Gastrocnemius medialis (tissue), 4 donors: ENCODE data around the gene BRINP1. TPM values are rescaled to one million over a fixed set of nuclear protein-coding genes. Genes with fewer than 3 reads are reported as not detected.

Experiments
- ATAC-seq, 2 donors: fragments of 150-250 bp; one replicate each; pipeline ENCODE4 v1.9.1; 2016
- DNase-seq, 2 donors: peaks; one replicate each; pipeline ENCODE4 v3.0.0-alpha.2; 2019
- H3K27ac ChIP-seq, 4 donors: fragments of 200-600 bp; sonication (generic); 1 replicate in 1 of 4; 2 replicates in 3 of 4; pipeline ENCODE4 v1.5.1; 2016 to 2018; ENCODE audit warnings: mild to moderate bottlenecking in 2 of 4, moderate library complexity in 1 of 4
- H3K27me3 ChIP-seq, 3 donors: fragments of 200-600 bp; sonication (generic) in 2 of 3; 1 replicate in 1 of 3; 2 replicates in 2 of 3; pipeline versions ENCODE4 v1.5.1 to v1.6.0; 2016 to 2019; ENCODE audit warnings: mild to moderate bottlenecking in 1 of 3, moderate library complexity in 1 of 3
- H3K36me3 ChIP-seq, 2 donors: fragments of 200-600 bp; sonication (generic) in 1 of 2; one replicate each; pipeline ENCODE4 v1.5.1; 2017 to 2018
- H3K4me1 ChIP-seq, 2 donors: fragments of 200-600 bp; sonication (generic) in 1 of 2; one replicate each; pipeline ENCODE4 v1.5.1; 2016 to 2017; ENCODE audit warnings: mild to moderate bottlenecking in 2 of 2
- H3K4me3 ChIP-seq, 4 donors: fragments of 200-600 bp; sonication (generic) in 3 of 4; 1 replicate in 1 of 4; 2 replicates in 3 of 4; pipeline ENCODE4 v1.5.1; 2016 to 2019; ENCODE audit warnings: mild to moderate bottlenecking in 2 of 4
- H3K9me3 ChIP-seq, 3 donors: fragments of 200-600 bp; sonication (generic) in 2 of 3; 1 replicate in 1 of 3; 2 replicates in 2 of 3; pipeline ENCODE4 v1.5.1; 2016 to 2019
- POLR2A ChIP-seq, 2 donors: fragments of 450-650 bp; IDR thresholded peaks; one replicate each; pipeline ENCODE4 v1.6.1; 2017; ENCODE audit warnings: antibody characterized with exemption in 2 of 2, mild to moderate bottlenecking in 2 of 2, moderate library complexity in 2 of 2
- in situ Hi-C, 4 donors: fragments of 200-750 bp; cut with MboI; loops; one replicate each; pipeline versions ENCODE4 v1.15.0 to v1.8.0; 2017; ENCODE audit warnings: low sequenced_read_pairs in 4 of 4
- intact Hi-C: fragments of 100-400 bp; cut with DNase I; formaldehyde crosslinking; loops from one replicate; pipeline ENCODE4 v1.15.1; 2023; ENCODE audit warnings: low total_unique reads
- total RNA-seq, 4 donors: library from RNA; depleted of rRNA; stranded (reverse); fragments of >200 nt; gene quantifications; one replicate each; pipeline versions ENCODE4 v1.1.0 to v1.2.3, GENCODE V29; 2016
- TF ChIP-seq, protein P1 (sequence below), 5 experiments: fragments of 450-650 bp in 3 of 5; fragments of 200-600 bp in 2 of 5; sonication (generic) in 2 of 5; IDR thresholded peaks in 4 of 5; conservative IDR thresholded peaks in 1 of 5; 1 replicate in 4 of 5; 2 replicates in 1 of 5; pipeline ENCODE4 v1.5.1; 2016 to 2019; ENCODE audit warnings: antibody characterized with exemption in 5 of 5, mild to moderate bottlenecking in 3 of 5, moderate library complexity in 3 of 5

The BRINP1 gene
- total RNA-seq, 4 donors from 2014 or later = 0.07 TPM; not detected in 3

DNA sequence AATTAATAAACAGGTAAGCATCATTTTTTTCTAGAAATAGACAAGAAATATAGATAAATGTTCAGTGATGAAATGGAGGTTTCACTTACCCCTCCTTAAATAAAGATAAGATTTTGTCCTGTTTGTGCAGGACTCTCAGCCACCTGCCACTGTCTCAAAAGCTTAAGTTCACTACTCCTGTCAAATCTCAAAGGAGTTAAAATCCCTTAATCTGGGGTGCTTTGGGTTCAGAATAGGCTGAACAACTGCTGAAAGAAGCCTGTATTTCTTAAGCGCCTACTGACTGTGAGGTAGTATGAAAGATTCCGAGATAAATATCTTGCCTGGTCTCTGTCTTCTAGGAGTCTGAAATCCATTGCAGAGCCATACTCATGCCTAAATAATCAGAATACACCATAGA lies 3.7 kb upstream of the BRINP1 start:
- no peak overlapping the region for H3K4me3 ChIP-seq
- no peaks in the 10 kb centered on the region for H3K36me3 ChIP-seq
- H3K4me1 ChIP-seq = no peaks in the 10 kb centered on the region
- ATAC-seq (no peak), DNase-seq (no peak)
- TF ChIP-seq POLR2A (IDR thresholded peaks at IDR 0.05) = no peak
- TF ChIP-seq, protein P1, sequence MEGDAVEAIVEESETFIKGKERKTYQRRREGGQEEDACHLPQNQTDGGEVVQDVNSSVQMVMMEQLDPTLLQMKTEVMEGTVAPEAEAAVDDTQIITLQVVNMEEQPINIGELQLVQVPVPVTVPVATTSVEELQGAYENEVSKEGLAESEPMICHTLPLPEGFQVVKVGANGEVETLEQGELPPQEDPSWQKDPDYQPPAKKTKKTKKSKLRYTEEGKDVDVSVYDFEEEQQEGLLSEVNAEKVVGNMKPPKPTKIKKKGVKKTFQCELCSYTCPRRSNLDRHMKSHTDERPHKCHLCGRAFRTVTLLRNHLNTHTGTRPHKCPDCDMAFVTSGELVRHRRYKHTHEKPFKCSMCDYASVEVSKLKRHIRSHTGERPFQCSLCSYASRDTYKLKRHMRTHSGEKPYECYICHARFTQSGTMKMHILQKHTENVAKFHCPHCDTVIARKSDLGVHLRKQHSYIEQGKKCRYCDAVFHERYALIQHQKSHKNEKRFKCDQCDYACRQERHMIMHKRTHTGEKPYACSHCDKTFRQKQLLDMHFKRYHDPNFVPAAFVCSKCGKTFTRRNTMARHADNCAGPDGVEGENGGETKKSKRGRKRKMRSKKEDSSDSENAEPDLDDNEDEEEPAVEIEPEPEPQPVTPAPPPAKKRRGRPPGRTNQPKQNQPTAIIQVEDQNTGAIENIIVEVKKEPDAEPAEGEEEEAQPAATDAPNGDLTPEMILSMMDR (IDR thresholded peaks at IDR 0.05 in 4 of 5, conservative IDR thresholded peaks at IDR 0.05 in 1 of 5) = no peak
- peaks cover 23 to 36% (median 26%) of the 10 kb centered on the region in 3 donors for H3K27me3 ChIP-seq
- no peaks in the 10 kb centered on the region for H3K9me3 ChIP-seq
- in situ Hi-C loops = no loop called here
- intact Hi-C loops = no loop called here
- H3K27ac ChIP-seq = no peak overlapping the region

DNA sequence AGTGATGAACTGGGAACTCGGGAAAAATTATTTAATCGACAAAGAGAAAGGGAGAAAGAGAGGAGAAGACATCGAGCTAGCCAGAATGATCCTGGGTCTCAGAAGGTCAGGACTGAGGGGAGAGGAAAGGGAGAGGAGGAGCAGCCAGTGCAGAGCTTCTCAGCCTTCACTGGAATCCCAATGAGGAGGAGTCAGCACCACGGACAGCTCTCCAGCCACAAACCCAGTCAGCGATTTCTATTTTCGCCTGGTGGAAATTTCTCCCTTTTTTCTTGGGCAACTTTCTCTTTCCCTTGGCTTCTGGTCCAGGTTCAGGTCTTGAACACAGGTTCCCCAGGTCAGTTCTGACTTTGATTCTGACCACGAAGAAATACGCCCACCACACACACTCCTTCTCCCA lies 1.6 kb upstream of the BRINP1 start:
- H3K36me3 ChIP-seq = no peaks in the 10 kb centered on the region
- in situ Hi-C loops (no loop called here), intact Hi-C loops (loop anchor here (1.0 kb wide), 1 partner anchor 33 kb away; no protein-coding TSS in a partner anchor)
- H3K4me3 ChIP-seq = no peak overlapping the region
- no peak for ATAC-seq
- no peak overlapping the region for H3K27ac ChIP-seq
- no peak for DNase-seq
- H3K4me1 ChIP-seq = no peaks in the 10 kb centered on the region
- no peaks in the 10 kb centered on the region for H3K9me3 ChIP-seq
- TF ChIP-seq, protein P1 (IDR thresholded peaks at IDR 0.05 in 4 of 5, conservative IDR thresholded peaks at IDR 0.05 in 1 of 5) = no peak
- TF ChIP-seq POLR2A (IDR thresholded peaks at IDR 0.05) = no peak
- H3K27me3 ChIP-seq = peaks cover 31 to 34% (median 33%) of the 10 kb centered on the region in 3 donors

DNA sequence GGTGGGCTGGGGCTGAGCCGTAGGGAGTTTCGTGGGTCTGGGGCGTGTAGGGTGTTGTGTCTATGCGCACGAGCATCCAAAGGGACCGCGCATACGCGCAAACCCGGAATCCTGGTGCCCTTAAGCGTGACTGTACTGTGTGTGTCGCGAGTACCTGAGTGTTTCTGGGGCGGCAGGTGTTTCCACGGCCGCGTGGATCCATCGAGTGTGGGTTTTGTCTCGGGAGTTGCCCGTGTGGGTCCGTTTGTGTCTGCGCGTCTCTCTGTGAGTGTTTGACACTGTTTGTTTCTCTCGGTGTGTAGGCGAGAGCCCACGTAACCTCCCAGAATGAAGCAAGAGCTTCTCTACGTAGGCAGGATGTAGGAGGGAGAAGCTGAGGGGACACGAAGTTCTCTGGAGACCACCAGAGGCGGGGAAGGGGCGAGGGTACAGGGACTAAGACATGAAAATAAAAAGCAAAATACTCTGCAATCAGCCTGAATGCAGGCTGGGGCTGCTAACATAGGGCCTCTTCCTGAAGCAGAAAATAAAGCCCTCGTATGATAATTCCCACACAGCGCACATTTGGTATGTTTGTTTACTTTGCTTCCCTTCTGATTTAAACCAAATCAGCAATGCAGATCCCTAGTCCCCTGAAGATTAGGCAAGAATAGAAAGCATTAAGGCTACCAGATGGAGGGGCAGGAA lies 588 bp upstream of the BRINP1 start:
- in situ Hi-C loops (no loop called here), intact Hi-C loops (loop anchor here (1.0 kb wide), 1 partner anchor 34 kb away; no protein-coding TSS in a partner anchor)
- TF ChIP-seq, protein P1 (IDR thresholded peaks at IDR 0.05 in 4 of 5, conservative IDR thresholded peaks at IDR 0.05 in 1 of 5) = no peak
- TF ChIP-seq POLR2A (IDR thresholded peaks at IDR 0.05) = no peak
- Histone ChIP-seq H3K4me3 (peak overlapping the region; percentile 30 to 49 (median 44)), H3K4me1 (no peaks in the 10 kb centered on the region), H3K27ac (no peak overlapping the region), H3K27me3 (peaks cover 31 to 34% (median 33%) of the 10 kb centered on the region in 3 donors), H3K36me3 (no peaks in the 10 kb centered on the region), H3K9me3 (no peaks in the 10 kb centered on the region)
- DNase-seq (no peak), ATAC-seq (no peak)

DNA sequence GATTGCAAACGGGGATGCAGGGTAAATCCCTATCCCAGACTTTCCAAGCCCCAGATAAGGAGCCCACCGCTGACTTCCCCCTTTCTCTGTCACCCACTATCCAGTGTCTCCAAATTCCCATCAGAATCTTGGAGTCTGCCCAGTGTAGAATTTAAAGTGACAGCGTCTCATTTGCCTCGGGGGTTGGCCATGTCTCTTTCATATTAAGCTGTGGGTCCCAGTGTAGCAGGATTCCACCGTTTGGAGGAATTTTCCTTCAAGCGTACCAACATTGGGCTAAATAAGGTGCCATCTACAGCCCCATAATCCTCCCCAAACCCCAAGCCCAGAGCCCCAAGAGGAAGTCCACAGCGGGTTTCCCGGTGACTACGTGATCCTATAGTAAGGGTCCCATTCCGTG lies 1.1 kb downstream of the BRINP1 start:
- Histone ChIP-seq H3K4me3 (no peak overlapping the region), H3K36me3 (no peaks in the 10 kb centered on the region), H3K27me3 (peaks cover 31 to 34% (median 33%) of the 10 kb centered on the region in 3 donors), H3K4me1 (no peaks in the 10 kb centered on the region), H3K9me3 (no peaks in the 10 kb centered on the region), H3K27ac (no peak overlapping the region)
- TF ChIP-seq, protein P1 (IDR thresholded peaks at IDR 0.05 in 4 of 5, conservative IDR thresholded peaks at IDR 0.05 in 1 of 5) = no peak
- TF ChIP-seq POLR2A (IDR thresholded peaks at IDR 0.05) = no peak
- intact Hi-C loops = no loop called here
- DNase-seq = no peak
- no peak for ATAC-seq
- in situ Hi-C loops = no loop called here
